GM19397 (cell line): Measurements from ENCODE around the gene EFEMP2.
"Not testable (repeated sequence)": the region's sequence is repeated elsewhere in the genome, so short reads cannot be mapped to it uniquely, and the experiment has no call there.

Source experiments
- ATAC-seq: cut with Tn5 transposase; IDR thresholded peaks from one replicate; pipeline ENCODE4 v1.9.1; 2021; ENCODE audit warnings: mild to moderate bottlenecking, moderate library complexity; ENCODE audit not compliant: unreplicated experiment

The EFEMP2 gene

DNA sequence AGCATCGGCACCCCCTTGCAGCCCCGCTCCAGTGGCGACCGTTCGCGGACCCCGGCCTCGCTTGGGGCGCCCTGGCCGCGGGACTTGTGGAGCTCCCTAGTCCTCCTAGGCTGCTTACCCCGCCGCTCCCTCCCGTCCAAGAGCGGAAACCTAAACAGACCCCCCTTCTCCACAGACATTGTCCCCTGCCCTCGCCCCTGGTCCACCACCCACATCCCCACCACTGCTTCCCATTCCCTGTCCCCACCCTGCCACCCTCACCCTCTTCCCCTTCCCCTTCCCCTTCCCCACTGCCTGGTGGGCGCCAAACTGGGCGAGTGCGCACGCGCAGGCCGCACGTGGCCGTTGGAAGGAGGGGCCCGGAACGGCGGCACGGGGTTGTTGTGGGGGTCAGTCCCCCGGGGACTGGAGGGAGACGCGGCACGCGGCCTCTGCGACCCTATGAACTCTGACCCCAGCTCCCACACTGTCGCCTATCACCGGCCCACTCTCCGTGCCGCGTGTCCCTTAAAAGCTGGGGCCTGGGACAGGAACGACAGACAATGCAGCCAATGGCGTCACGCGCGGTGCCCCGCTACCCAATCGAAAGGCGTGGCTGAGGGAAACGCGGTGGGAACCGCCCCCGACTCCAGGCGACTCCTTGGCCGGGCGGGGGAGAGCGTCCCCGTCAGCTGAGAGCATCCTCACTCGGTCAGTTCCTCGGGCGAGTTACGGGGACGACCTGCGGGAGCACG, 39.1 kb downstream of the EFEMP2 start, which contains the start of gene SNX32:
Gene SNX32 (plus strand): TSS at position 667 of the 734 bp plus-strand sequence. CDS start 103 bp downstream, outside the sequence.
- peak; percentile 93 for ATAC-seq

DNA sequence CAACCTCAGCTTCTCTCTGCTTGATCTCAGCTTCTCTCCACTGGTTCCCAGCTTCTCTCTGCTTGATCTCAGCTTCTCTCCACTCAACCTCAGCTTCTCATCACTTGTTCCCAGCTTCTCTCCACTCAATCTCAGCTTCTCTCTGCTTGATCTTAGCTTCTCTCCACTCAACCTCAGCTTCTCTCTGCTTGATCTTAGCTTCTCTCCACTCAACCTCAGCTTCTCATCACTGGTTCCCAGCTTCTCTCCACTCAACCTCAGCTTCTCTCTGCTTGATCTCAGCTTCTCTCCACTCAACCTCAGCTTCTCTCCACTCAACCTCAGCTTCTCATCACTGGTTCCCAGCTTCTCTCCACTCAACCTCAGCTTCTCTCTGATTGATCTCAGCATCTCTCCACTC, 40.4 kb downstream of the EFEMP2 start:
- not testable (repeated sequence) for ATAC-seq

DNA sequence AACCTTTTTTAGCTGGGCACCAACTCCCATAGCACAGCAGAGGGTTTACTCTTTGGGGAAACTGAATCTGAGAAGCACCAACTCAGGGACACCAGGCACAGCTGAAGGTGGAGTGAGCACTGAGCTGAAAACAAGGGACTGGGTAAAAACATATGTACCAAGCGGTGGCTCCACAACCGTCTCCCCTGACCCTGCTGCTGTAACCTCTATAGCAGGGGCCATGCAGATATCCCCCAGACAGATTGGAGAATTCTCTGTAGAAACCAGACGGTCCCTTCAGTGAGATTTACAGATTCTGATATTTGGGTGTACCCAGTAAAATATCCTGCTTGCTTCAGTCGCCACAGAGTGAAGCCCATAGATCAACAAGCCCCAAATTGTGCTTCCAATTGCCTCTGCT, 43.1 kb downstream of the EFEMP2 start:
- ATAC-seq: no peak

- no peak for ATAC-seq
Measured at GRCh38 chr11:65826984-65827735, 45.4 kb downstream of the EFEMP2 start.

DNA sequence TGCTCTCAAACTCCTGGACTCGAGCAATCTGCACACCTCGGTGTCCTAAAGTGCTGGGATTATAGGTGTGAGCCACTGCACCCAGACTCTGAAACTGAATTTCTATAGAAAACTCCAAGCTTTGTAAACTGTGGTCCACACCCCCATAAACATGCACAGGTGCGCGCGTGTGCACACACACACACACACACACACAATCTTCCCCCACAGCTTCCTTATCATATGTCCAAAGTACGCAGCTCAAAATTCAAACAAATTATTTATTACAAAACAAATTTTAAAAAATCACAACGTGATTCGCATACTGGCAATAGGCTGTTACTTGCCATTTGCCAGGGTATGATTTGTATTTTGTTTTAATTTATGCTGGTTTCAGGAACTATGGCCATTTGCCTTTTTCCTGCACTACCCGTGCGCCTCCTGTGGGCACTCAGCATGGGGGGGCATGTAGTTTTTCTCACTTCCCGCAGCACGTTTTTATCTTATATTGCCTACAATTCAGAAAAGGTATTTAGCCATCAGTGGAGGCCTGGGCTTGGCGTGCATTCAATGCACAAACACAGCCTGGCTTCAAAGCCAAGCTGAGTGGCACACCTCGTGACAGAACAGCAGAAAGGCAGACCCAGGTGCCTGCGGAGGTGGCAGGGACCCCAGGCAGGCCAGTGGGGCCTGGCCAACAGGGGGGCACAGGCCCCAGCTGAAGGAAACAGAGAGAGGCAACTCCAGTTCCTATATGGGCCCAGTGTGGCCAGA, 49.6 kb downstream of the EFEMP2 start:
- no peak for ATAC-seq

- ATAC-seq: no peak
Measured at GRCh38 chr11:65821107-65821506, 51.5 kb downstream of the EFEMP2 start.

DNA sequence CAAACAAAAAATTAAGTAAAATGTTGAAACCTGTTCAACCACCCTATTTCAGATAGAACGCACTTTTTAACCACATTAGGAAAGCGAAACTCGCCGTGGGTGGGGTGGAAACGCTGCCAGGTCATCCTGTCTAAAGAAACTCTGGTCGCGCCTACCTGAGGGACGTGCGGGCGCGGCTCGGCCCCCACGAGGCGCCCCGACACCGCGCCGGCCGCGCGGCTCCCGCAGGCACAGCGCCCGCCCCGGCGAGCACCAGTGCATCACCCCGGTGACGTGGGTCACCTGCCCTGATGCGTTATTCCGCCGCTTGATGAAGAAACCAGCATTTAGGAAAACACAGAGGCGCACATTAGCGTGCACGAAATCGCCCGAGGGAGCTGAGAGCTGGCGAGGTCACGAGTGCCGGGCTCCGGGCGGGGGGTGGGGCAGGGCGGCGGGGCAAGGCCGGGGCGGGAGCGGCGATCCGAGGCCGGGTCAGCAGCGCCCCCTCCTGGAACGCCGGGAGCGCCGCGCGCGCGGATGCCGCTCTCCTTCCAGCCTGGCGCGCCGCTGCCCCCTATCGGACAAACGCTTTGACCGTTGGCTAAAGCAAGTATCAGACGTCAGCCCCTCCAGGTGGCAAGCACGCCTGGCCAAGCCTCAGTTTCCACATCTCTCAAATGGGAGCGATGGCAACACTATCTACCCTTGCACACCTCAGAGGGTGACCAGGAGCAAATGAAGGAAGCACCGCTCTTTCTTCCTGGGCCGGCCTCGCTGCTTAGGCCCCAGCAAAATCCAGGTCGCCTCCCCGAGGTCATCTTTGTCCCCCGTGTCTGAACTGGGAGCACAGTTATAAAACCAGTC, 54.5 kb downstream of the EFEMP2 start:
- ATAC-seq: peak; percentile 83

GRCh38 chr11:65817312-65817834, 55.2 kb downstream of the EFEMP2 start:
- ATAC-seq: no peak

DNA sequence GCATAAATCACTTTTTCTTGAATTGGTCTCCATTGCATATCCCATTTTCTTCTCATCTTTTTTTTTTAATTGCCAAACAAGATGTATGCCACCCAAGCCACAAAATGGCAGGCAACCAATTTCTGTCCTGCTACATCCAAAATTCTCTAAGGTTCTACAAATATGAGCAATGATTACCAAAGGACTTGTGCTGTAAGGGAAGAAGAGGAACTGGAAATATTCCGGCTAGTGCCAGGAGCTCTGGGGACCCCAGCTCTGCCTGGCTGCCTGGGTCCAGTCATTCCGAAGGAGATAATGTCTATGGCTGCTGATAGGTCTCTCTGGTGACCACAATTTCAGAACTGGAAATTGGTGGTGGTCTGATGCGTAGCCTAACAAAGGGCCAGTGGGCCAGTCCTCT, 55.9 kb downstream of the EFEMP2 start:
- no peak for ATAC-seq
